H1 (cell line): ENCODE data around the gene LSM7. TPM values are rescaled to one million over a fixed set of nuclear protein-coding genes. Genes with fewer than 3 reads are reported as not detected.

Source experiments
- CHD2 ChIP-seq: IDR thresholded peaks from 2 replicates; pipeline ENCODE4 v1.6.1; 2012; ENCODE audit warnings: low read length, improper control_type of control experiment
- CREB1 ChIP-seq: IDR thresholded peaks from 2 replicates; pipeline ENCODE4 v1.6.1; 2012; ENCODE audit warnings: inconsistent platforms
- FOSL1 ChIP-seq: IDR thresholded peaks from 2 replicates; pipeline ENCODE4 v1.6.1; 2011; ENCODE audit warnings: mild to moderate bottlenecking, low read depth, low read length, moderate library complexity; ENCODE audit not compliant: insufficient read depth
- HDAC6 ChIP-seq: IDR thresholded peaks from one replicate; pipeline ENCODE4 v1.7.1; 2012; ENCODE audit warnings: low read depth, mild to moderate bottlenecking, inconsistent platforms, low read length, moderate library complexity
- NRF1 ChIP-seq: IDR thresholded peaks from 2 replicates; pipeline ENCODE4 v1.6.1; 2011; ENCODE audit warnings: mild to moderate bottlenecking, low read depth, low read length, improper control_type of control experiment
- SIN3A ChIP-seq, 2 experiments: IDR thresholded peaks in 1 of 2; conservative IDR thresholded peaks in 1 of 2; 2 replicates each; pipeline ENCODE4 v1.6.1; 2011 to 2012; ENCODE audit warnings: low read length in 2 of 2, improper control_type of control experiment in 1 of 2, low read depth in 1 of 2, mild to moderate bottlenecking in 1 of 2
- SRF ChIP-seq: IDR thresholded peaks from 2 replicates; pipeline ENCODE4 v1.6.1; 2011; ENCODE audit warnings: mild to moderate bottlenecking, low read depth, low read length, moderate library complexity
- polyA plus RNA-seq, 7 experiments: library from polyadenylated mRNA; depleted of rRNA in 3 of 7; stranded (reverse) in 5 of 7; unstranded in 2 of 7; fragments of >200 nt in 5 of 7; fragments of 200-250 nt in 2 of 7; gene quantifications; 1 replicate in 5 of 7; 2 replicates in 1 of 7; 4 replicates in 1 of 7; pipeline versions ENCODE4 v1.2.1 to v1.2.3, GENCODE V29; 2011 to 2013; ENCODE audit warnings: missing spikeins in 2 of 7, mixed read lengths in 2 of 7
- total RNA-seq: library from RNA; stranded (reverse); fragmentation: NEBNext Ultra II Directional; extraction: Animal tissue kit (Norgen Biotek cat#: 25700); gene quantifications from 2 replicates; pipeline ENCODE4 v1.2.1, GENCODE V29; 2021
- TF ChIP-seq, protein P1 (sequence below): fragments of 300-600 bp; sonication (generic); IDR thresholded peaks from 2 replicates; pipeline ENCODE4 v1.7.1; 2012; ENCODE audit warnings: low read length, moderate library complexity, mild to moderate bottlenecking, inconsistent platforms; ENCODE audit not compliant: insufficient replicate concordance

Gene LSM7
- total and polyA plus RNA-seq, 2 of the 8 experiments (the other 6 are each of a cell fraction or from before 2014, with no cell fraction given) = 228 to 1,335 TPM

DNA sequence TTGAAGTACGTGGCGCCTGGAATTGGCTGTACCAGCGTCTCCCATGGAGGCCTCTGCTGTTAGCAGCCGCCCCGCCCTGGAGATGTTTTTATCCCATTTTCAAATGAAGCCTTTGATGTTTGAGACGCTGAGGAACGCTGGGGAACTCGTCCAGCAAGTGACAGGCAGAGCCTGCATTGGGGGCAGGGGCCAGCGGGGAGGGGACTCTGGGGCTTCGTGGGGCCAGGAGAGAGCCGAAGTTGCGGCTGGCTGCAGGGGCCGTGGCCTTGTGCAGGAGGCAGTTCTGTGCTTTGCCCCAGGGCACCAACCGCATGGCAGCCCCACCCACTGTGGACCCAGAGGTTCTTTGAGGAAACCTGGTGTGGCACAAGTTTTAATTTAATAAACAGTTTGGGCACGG is 13.6 kb upstream of the LSM7 start (continued):
- TF ChIP-seq, protein P1, sequence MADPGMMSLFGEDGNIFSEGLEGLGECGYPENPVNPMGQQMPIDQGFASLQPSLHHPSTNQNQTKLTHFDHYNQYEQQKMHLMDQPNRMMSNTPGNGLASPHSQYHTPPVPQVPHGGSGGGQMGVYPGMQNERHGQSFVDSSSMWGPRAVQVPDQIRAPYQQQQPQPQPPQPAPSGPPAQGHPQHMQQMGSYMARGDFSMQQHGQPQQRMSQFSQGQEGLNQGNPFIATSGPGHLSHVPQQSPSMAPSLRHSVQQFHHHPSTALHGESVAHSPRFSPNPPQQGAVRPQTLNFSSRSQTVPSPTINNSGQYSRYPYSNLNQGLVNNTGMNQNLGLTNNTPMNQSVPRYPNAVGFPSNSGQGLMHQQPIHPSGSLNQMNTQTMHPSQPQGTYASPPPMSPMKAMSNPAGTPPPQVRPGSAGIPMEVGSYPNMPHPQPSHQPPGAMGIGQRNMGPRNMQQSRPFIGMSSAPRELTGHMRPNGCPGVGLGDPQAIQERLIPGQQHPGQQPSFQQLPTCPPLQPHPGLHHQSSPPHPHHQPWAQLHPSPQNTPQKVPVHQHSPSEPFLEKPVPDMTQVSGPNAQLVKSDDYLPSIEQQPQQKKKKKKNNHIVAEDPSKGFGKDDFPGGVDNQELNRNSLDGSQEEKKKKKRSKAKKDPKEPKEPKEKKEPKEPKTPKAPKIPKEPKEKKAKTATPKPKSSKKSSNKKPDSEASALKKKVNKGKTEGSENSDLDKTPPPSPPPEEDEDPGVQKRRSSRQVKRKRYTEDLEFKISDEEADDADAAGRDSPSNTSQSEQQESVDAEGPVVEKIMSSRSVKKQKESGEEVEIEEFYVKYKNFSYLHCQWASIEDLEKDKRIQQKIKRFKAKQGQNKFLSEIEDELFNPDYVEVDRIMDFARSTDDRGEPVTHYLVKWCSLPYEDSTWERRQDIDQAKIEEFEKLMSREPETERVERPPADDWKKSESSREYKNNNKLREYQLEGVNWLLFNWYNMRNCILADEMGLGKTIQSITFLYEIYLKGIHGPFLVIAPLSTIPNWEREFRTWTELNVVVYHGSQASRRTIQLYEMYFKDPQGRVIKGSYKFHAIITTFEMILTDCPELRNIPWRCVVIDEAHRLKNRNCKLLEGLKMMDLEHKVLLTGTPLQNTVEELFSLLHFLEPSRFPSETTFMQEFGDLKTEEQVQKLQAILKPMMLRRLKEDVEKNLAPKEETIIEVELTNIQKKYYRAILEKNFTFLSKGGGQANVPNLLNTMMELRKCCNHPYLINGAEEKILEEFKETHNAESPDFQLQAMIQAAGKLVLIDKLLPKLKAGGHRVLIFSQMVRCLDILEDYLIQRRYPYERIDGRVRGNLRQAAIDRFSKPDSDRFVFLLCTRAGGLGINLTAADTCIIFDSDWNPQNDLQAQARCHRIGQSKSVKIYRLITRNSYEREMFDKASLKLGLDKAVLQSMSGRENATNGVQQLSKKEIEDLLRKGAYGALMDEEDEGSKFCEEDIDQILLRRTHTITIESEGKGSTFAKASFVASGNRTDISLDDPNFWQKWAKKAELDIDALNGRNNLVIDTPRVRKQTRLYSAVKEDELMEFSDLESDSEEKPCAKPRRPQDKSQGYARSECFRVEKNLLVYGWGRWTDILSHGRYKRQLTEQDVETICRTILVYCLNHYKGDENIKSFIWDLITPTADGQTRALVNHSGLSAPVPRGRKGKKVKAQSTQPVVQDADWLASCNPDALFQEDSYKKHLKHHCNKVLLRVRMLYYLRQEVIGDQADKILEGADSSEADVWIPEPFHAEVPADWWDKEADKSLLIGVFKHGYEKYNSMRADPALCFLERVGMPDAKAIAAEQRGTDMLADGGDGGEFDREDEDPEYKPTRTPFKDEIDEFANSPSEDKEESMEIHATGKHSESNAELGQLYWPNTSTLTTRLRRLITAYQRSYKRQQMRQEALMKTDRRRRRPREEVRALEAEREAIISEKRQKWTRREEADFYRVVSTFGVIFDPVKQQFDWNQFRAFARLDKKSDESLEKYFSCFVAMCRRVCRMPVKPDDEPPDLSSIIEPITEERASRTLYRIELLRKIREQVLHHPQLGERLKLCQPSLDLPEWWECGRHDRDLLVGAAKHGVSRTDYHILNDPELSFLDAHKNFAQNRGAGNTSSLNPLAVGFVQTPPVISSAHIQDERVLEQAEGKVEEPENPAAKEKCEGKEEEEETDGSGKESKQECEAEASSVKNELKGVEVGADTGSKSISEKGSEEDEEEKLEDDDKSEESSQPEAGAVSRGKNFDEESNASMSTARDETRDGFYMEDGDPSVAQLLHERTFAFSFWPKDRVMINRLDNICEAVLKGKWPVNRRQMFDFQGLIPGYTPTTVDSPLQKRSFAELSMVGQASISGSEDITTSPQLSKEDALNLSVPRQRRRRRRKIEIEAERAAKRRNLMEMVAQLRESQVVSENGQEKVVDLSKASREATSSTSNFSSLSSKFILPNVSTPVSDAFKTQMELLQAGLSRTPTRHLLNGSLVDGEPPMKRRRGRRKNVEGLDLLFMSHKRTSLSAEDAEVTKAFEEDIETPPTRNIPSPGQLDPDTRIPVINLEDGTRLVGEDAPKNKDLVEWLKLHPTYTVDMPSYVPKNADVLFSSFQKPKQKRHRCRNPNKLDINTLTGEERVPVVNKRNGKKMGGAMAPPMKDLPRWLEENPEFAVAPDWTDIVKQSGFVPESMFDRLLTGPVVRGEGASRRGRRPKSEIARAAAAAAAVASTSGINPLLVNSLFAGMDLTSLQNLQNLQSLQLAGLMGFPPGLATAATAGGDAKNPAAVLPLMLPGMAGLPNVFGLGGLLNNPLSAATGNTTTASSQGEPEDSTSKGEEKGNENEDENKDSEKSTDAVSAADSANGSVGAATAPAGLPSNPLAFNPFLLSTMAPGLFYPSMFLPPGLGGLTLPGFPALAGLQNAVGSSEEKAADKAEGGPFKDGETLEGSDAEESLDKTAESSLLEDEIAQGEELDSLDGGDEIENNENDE = no peak
- TF ChIP-seq CREB1 (no peak), SRF (no peak), HDAC6 (no peak), SIN3A (conservative IDR thresholded peaks at IDR 0.05 in 1 of 2, IDR thresholded peaks at IDR 0.05 in 1 of 2; ENCODE audit: low read depth in 1 of 2, low read length in 2 of 2) (no peak), CHD2 (no peak), NRF1 (no peak), FOSL1 (no peak)
